NCI-H1048 (cell line): ENCODE results near the gene LRPAP1.
"Not testable (repeated sequence)": the region's sequence is repeated elsewhere in the genome, so short reads cannot be mapped to it uniquely, and the experiment has no call there.

Experiments
- DNase-seq: peaks from one replicate; lab custom pipeline; 2025; lab: John Stamatoyannopoulos, UW

LRPAP1 gene, protein sequence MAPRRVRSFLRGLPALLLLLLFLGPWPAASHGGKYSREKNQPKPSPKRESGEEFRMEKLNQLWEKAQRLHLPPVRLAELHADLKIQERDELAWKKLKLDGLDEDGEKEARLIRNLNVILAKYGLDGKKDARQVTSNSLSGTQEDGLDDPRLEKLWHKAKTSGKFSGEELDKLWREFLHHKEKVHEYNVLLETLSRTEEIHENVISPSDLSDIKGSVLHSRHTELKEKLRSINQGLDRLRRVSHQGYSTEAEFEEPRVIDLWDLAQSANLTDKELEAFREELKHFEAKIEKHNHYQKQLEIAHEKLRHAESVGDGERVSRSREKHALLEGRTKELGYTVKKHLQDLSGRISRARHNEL

DNA sequence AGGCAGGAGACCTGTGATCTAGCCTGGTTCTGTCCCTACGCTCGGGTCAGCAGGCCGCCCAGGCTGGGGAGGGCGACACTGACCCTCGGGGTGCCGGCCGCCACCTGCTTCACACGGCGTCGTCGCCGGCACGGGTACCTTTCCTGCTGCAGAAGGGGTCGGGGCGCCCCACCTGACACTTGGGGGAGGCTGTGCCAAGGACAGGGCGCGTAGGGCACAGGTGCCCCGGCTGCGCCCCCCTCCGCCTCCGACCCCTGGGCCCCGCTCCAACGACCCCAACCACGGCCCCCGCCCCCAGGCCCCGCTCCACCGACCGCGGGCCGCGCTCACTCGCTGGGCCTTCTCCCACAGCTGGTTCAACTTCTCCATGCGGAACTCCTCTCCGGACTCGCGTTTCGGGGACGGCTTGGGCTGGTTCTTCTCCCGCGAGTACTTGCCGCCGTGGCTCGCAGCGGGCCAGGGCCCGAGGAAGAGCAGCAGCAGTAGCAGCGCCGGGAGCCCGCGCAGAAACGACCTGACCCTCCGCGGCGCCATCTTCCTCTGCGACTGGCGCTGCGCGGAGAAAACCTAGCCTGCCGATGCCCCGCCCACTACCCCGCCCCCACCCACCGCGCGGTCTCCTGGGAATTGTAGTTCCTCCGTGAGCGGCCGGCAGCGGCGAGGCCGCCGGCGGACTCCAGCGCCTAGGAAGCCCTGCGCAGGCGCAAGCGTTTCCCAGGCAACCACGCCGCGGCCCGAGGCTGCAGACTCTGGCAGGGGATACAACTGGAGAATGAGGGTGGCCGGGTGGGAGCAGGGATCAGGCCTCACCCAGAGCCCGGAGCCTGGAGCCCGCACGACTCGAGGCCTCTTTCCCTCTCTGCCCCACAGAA is at the start of gene LRPAP1:
Gene LRPAP1 (minus strand): TSS at position 544 of the 872 bp plus-strand sequence. CDS start 10 bp downstream, at position 534.
- DNase-seq: peak; percentile 80

DNA sequence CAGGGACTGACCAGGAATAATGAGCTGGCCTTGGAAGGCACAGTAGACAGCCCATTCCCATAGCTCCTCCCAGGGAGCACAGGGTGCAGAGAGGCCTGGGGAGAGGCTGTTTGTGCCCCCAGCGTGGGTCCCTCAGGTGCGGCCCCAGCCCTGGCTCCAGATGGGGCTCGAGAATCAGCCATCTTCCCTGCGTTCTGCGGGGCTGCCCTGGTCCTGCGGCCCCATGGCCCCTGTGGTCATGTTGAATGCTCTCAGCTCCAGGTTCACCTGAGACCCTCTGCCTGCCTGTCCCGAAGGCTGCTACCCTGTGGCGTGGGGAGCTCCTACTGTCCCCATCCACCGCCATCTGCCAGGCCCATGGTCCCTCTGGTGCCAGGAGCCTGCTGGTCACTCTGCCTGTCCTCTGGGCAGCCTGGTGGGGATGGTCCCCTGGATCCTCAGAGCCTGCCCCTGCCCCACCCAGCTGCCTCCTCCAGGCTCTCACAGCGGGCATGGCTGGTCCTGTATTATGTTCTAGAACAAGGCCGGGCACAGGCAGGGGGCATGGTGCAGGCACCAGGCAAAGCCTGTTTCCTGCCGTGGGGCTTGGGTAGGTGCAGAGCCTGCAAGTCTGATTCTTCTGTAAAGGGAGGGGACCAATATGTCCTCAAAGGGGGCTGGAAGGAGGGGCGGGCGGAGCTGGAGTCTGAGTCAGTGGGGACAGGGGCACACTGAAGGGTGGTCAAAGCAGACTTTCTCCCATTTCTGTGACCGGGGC is 49.3 kb upstream of the LRPAP1 start:
- not testable (repeated sequence) for DNase-seq

DNA sequence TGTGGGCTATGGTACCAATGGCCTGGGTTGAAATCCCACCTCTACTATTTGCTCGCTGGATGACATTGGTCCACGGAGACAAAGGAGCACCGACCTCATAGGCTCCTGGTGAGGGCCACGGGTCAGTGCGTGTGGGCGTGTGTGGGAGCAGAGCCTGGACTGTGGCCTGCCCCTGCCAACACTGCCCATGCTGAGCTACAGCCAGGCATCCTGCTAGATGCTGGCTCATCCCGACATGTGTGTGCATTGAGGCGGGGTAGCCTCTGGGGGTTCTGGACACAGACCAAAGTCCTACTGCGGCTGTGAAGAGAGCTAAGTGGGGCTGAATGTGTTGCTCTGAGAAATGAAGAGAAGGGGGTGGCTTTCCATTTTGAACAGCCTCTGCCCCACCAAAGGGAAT is 48.6 kb upstream of the LRPAP1 start:
- DNase-seq: not testable (repeated sequence)

DNA sequence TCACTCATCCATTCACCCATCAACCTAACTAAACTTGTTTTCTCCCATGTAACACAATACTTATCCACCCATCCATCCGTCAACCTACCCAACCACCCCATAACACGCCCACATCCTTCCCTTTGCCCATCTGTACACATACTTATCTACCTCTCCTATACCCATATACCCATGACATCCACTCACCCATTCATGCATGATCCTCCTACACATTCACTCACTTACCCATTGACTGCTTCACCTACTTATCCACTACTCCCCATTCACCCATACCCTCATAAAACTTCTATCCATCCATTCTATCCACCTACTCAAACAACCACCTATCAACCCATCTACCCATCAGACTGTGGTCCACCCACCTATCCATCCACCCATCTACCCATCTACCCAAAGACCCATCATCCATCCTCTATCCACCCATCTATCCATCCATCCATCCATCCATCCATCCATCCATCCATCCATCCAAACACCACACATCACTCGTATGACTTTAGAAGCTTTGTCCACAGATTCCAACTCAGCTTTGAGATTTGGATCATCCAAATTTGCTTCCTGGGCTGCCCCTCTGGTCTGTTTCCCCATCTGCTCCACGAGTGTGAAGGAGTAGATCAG is 46.4 kb upstream of the LRPAP1 start:
- DNase-seq: not testable (repeated sequence)

DNA sequence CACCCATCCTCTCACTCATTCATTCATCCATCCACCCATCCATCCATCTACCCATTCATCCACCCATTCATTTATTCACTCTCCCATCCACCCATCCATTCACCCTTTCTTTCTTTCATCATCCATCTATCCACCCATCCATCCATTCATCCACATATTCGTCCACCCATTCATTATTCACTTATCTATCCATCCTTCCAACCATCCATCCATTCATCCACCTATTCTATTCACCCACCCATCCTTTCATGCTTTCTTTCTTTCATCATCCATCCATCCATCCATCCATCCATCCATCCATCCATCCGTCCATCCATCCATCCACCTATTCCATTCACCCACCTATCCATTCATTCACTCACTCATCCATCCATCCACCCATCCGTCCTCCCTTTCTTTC is 45.8 kb upstream of the LRPAP1 start:
- not testable (repeated sequence) for DNase-seq

DNA sequence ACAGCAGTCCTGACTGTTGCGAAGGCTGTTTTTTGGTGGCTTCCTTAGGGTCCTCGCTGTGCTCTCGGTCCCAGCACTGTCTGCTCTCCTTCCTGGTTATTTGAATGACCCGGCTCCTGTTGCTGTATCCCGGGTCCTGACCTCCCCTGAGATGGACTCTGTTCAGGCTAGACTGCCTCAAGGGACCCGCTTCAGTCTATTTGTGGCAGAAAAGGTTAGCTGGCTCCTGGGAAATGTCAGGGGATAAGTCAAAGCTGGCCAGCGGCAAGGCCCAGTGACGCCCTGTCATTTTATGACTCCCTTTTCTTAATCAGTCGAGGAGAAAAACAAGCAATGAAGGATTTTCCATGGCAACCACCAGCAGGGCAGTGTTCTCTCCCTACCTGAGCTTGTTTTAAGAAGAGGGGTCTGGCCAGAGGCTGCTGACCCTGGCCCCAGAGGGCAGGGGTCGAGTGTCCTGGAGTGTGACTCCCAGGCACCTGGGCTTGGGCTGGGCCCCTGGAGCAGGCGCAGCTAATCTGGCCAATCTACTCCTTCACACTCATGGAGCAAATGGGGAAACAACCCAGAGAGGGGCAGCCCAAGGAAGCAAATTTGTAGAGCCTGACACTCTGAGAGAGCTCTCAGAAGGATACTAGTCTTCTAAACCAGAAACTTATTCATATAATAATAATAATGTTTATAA is 45.1 kb upstream of the LRPAP1 start:
- not testable (repeated sequence) for DNase-seq

DNA sequence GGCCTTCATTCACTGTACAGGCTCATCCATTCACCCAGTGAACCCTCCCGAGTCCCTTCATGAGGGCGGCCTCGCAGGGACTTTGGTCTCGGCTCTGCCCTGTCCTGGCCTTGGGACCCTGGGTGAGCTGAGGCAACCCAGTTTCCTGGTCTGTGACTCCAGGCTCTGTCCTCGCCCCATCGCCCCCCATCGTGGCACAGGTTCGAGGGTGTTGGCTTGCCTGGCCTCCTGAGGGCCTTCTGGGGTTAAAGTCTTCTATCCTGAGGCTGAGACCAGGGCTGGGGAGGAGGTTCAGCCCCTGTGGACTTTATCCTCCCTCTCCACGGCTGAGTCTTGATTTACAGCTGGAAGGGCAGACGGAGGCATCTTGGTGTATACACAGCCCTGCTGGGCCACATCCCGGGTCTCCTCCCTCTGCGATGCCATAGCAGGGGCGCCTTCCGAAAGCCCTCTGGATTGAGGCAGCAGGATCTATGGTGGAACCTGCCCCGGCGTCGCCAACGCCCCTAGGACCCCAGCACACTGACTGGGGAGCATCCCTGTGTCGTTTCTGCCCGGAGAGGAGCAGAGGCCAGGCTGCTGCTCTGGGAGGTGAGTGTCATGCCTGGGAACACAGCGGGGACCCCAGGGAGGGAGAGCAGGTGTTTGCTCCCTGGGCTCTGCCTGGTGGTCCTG is 44.4 kb upstream of the LRPAP1 start:
- DNase-seq: not testable (repeated sequence)

DNA sequence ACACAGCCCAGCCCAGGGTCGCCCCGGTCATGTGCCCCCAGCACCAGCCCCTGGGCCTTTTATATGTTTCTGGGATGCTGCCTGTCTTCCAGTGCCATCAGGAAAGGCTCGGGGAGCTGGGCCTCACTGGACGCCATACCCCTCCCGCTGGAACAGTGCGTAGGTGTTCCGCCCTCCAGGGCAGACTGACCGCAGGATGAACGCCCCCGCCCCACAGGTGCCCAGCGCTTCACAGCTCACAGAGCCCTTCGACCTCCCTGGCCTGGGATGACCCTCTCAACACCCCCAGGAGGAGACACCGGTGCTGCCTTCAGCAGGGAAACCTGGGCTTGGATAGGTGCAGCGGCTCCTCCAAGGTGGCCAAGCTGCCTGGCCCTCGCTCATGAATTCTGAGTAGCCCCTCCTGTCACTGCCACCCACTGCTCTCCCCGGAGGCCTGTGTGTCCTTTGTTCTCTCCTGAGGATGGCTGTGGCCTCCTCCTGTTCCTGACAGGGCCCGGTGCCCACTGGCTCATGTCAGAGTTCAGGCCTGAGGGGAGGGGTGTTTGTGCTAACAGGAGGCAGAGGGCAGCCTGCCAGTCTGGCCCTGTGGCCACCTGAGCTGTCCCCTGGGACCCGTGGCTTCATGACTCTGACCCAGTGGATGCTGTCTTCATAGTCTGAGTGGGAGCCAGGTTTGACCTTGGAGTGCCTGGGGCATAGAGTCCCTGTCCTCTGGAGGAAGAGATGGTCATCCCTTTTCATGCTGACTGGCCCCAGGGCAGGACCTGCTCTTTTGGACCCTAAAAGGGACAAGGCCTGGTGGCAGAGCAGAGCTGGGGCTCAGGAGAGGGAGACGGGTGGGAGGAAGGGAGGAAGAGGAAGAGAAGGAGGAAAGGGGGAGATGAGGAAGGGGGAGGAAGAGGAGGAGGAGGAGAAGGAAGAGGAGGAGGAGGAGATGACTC is 43.5 kb upstream of the LRPAP1 start:
- not testable (repeated sequence) for DNase-seq

DNA sequence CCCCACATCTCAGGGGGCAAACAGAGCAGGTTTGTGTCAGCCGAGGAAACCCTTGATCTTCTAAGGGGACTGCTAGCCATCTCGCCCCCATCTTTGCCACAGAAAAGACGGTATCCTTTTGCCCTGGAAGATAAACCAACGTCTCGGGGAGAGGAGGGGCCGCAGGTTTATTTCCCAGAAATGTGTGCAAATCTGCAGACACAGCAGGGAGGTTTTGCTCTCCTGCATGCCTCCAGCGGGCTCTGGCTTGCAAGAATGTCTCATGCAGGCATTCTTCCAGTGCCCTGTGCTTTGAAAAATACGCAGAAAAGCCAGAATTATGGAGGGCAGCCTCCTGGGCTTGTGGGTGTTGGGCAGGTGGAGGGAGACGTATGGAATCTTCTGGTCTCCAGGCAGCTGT is 42.6 kb upstream of the LRPAP1 start:
- not testable (repeated sequence) for DNase-seq

DNA sequence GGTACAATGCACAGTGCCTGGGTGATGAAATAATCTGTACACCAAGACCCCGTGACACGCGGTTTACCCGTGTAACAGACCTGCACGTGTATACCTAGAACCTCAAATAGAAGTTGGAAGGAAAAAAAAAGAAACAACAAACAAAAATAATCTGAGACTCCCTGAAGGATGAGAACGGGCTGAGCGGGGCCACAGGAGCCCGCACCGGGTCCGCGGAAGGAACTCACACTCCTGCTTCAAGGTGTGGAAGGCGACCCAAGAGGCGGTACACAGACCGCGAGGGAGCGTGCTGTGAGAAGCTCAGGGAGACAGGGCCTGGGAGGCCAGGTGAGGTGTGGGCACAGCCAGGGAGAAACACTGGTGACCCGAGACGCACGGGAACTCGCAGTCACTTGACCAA is 42.1 kb upstream of the LRPAP1 start:
- not testable (repeated sequence) for DNase-seq

DNA sequence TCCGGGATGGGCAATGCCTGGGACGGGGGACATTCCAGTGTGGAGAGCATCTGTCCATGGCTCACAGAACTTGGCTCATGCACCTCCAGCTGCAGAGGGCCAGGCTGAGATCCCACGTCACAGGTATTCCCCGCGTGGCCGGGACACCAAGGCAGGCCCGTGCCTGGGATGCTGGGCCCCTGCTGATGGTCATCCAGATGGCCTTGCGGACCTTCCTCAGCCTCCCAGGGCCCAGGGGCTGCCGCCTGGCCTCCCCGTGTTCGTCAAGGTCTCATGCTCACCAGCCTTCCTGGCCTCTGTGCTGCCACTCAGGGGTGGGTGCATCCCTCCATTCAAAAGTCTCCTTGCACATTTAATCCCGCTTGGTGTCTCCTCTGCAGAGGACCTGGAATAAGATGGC is 40.9 kb upstream of the LRPAP1 start:
- no peak for DNase-seq

DNA sequence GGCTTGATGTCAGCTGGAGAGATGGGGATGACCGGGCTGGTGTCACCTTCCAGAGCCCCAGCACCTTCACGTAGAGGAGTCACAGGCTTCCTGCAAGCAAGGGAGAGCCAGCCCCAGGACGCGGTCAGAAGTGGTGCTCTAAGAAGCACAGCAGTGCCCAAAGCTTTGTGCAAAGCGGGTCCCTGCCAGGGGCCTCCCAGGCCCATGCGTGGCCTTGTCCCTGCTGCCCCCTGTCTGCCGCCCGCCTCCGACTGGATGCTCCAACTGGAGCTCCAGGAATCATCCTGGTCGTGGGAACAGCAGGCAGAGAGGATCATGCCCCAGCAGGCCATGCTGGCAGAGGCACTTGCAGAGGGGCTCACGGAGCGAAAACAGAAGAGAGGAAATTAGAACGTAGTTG is 40.1 kb upstream of the LRPAP1 start:
- DNase-seq: no peak

DNA sequence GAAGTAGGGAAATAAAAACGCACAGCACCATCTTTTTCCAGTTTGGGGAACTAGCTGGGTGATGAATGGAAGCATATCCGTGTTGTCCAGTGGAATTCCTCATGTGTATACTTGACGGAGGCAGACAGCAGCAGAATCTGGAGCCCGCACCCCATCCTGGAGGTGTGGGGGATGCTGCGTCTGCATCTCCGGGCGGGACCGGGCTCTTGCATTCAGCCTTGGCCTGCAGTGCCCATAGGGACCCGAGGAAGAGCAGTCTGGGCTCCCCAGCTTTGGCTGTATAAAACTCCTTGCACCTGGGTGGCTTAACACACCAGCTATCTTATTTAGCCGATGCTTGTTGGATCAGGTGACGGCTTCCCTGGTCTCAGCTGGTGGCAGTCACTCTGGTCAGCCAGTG is 39.7 kb upstream of the LRPAP1 start:
- no peak for DNase-seq

DNA sequence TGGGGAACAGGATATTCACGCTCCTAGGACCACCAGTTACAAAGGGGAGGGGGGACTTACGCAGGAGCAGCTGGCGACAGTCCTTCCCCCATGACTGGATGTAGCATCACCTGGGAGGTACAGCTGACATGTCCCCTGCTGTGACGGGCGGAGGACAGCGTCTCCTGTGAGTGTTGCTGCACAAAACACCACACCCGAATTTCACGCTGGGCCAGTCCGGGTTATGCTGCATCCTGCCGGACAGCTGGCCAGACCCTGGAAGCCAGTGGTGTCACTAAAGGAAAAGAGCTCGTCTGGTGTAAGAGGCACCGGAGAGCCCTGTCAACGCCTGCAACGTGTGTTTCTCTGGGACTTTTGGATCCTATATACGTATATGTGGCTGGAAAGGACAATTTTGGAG is 38.7 kb upstream of the LRPAP1 start:
- not testable (repeated sequence) for DNase-seq

DNA sequence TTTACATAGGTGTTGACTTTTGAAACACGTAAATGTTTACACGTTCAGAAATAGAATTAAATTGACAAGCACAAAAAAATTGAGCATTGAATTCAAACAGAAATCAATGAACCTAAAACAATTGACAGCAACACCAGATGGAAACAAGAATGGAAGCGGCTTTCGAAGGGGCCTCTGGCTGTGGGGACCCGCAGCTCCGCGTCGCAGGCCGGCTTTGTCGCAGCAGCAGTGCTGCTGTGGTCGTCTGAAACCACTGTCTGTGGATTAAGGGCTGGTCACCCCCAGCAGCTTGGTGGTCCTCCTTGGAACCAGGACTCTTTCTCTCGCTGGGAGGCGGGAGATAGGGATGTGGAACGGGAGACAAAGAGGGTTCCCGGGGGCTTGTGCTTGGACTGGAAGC is 37.4 kb upstream of the LRPAP1 start:
- DNase-seq: not testable (repeated sequence)

DNA sequence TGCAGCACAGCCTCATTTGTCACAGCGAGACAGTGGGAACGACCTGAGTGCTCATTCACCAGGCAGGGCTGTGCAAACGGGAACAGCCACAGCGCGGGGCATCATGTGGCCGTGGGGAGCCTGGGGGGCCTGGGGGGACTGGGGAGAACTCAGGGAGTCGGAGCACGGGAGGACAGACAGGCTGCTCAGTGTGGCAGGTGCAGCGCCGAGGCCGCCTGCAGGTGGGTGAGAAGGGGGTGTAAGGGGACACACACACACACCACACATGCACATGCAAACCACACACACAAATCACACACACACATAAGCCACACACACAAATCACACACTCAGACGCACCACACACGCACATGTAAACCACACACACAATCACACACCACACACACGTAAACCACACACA is 34.5 kb upstream of the LRPAP1 start:
- not testable (repeated sequence) for DNase-seq

DNA sequence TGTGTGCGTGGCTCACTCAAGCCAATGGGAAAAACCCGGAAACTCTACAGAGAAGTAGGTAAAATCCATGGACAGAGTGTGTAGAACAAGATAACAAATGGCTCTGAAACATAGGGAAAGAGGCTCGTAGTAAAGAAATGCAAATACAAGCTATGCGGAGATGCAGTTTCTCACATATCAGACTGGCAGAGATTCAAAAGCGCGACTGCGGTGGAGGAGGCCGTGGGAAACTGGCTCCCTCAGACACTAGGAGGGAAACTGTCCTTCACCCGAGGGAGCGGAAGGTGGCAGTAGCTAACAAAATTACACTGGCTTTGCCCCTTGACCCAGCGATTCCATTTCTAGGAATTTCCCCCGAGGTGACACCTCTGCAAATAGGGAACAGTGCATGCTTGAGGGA is 34.1 kb upstream of the LRPAP1 start:
- not testable (repeated sequence) for DNase-seq

DNA sequence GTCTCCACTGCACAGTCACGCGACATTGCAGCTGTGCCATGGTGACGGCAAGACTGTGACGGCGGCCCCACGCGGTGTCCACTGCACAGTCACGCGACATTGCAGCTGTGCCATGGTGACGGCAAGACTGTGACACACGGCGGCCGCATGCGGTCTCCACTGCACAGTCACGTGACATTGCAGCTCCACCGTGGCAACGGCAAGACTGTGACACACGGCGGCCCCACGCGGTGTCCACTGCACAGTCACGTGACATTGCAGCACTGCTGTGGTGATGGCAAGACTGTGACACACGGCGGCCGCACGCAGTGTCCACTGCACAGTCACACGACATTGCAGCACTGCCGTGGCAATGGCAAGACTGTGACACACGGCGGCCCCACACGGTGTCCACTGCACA is 32.7 kb upstream of the LRPAP1 start:
- not testable (repeated sequence) for DNase-seq

DNA sequence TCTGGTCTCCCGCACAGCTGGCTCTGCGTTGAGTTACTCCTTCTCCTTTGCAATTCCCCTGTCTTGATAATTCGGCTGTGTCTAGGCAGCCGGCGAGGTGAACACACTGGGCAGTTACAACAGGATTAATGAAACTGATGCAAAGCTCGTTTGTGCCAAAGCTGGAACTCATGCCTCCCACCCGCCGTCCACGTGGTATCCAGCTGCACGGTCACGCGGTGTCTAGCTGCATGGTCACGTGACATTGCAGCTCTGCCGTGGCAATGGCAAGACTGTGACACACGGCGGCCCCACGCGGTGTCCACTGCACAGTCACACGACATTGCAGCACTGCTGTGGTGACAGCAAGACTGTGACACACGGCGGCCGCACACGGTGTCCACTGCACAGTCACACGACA is 31.2 kb upstream of the LRPAP1 start:
- no peak for DNase-seq
